ENCODE data around the gene RBM6.
"Not testable (repeated sequence)": the region's sequence is repeated elsewhere in the genome, so short reads cannot be mapped to it uniquely, and the experiment has no call there.

RBM6 gene

DNA sequence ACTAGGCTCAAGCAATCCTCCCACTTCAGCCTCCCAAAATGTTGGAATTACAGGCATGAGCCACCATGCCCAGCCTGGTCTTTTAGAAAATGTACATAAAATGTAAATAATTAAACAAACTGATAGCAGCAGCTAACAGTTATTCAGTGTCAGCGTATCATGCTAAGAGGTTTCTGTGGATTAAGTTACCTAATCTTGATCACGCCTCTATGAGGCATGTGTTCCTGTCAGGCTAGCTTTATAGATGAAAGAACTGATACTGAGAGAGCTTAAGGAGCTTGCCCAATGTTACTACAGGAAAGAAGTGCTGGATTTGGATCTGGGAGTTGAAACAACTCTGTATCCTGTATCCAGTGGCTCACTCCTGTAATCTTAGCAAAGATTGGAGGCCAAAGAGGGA, 25.0 kb upstream of the RBM6 start:
- DNase-seq = no peak

DNA sequence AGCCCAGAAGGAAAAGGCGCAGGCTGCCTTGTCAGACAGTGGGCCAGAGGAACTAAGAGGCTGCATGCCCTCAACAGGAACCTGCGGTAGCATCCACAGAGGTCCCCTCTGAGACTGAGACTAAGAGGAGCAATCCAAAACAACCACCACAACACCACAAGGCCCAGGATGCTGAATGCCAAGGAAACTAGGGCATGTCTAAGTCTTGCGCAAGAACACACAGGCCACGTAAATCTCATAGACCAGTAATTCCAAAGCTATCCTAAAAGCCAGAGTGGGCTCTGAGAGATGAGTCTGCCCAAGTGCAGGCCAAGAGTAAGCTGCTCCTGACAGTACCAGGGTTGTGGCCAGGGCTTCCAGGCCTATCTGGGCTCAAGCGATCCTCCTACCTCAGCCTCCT, 23.3 kb upstream of the RBM6 start:
- no peak for DNase-seq

- DNase-seq = not testable (repeated sequence)
Observed at GRCh38 chr3:49917806-49918590, 22.0 kb upstream of the RBM6 start.

DNA sequence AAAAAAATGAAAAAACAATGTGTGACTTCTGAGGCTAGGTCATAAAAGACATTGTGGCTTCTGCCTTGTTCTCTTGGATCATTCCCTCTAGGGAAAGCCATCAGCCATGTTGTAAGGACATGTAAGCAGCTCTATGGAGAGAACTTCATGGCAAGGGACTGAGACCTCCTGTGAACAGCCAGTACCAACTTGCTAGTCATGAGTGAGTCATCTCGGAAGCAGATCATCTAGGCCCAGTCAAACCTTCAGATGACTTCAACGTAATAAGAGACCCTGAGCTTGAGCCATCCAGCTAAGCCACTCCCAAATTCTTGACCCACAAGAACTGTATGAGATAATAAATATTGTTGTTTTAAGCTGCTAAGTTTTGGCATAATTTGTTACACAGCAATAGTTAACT, 15.3 kb upstream of the RBM6 start:
- no peak for DNase-seq

GRCh38 chr3:49925485-49925884, 14.5 kb upstream of the RBM6 start:
- DNase-seq = no peak

- no peak for DNase-seq
Observed at GRCh38 chr3:49926117-49926728, 13.7 kb upstream of the RBM6 start.

- DNase-seq = no peak
Observed at GRCh38 chr3:49927798-49928197, 12.2 kb upstream of the RBM6 start.

DNA sequence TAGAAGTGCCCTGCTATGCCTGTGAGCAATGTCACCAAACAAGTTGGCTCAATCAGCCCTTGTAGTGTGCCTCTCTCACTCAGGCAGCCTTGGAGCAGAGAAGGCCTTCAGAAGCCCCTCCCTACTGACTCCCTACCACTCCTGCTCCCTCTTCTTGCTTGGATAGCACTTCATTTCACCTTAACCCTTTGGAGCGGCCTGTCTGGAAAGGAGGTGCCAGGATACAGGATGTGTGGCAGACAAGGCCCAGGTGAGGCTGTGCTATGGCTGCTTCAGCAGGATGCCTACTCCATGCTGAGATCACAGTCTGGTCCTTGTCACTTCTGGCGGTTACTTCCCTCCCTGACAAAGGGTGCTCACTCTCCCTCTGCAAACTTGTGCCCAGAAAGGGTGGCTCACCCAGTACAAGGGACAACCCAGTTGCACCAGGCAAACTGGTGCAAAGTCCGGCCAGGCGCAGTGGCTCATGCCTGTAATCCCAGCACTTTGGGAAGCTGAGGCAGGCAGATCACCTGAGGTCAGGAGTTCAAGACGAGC, 11.4 kb upstream of the RBM6 start:
- DNase-seq = no peak

DNA sequence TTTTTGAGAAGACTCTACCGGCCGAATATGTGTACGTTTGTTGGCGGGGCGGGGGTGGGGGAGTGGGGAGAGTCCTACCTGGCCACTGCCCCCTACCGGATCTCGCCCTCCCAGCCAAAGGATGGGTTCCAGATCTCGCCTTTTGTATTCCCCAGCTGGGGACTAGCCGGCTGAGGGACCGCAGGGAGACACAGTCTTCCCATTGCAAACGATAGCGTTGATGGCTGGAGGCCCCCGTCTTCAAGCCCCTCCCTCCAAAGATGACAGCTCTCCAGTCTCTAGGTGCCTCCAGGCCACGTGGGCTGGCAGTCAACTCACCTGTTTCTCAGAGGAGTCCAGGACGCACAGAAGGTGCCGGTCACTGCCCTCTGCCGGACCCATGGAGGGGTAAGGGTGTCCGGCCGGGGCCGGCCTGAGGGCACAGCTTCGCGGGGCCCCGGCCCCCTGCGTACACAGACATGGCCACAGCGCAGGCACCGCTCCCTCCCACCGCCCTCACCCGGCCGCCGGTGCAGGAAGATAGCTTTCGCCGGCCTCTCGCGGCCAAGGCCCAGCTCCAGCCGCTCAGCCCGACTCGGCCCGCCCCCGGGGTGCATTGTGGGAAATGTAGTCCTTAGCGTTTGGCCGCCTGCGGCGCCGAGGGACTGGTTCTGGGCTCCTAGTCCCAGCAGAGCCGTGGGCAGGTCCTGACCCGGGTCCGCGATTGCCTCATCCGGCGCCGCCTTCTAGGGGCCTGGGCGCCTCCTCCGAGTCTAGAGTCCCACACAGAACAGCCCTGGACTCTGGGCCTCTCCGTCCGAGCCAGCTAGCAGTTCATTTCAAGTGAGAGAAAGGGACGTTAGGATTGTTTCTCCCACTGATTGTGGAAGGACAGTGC, 10.4 kb upstream of the RBM6 start, which contains the start of gene MON1A:
TSS of gene MON1A (minus strand) at position 521 of the 877 bp plus-strand sequence. CDS start 16,465 bp downstream, outside the sequence.
- DNase-seq = peak; percentile 86

GRCh38 chr3:49930168-49930690, 9.7 kb upstream of the RBM6 start:
- no peak for DNase-seq

DNA sequence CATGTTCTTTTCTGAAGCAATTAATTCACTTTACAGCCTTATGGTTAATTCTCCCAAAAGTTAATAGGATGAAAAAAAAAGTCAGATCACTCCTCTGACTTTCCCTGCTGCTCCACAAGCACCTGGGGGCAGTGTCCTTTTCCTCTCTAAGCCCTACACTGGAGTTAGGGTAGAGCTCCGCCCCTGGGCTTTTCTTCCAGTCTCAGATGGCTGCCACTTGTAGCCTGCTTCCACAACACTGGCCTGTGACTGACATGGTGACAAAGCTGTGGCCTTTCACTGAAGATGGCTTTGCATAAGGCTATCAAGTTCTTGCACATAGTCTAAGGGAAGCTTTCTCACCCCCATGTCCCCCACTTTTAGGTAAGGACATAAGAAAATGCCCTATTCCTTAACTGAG, 9.0 kb upstream of the RBM6 start:
- DNase-seq = no peak

DNA sequence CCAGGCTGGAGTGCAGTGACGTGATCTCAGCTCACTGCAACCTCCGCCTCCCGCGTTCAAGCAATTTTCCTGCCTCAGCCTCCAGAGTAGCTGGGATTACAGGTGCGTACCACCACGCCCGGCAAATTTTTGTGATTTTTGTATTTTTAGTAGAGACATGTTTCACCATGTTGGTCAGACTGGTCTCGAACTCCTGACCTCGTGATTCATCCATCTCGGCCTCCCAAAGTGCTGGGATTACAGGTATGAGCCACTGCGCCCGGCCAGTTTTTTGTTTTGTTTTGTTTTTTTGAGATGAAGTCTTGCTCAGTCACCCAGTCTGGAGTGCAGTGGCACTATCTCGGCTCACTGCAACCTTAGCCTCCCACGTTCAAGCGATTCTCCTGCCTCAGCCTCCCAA, 7.7 kb upstream of the RBM6 start:
- not testable (repeated sequence) for DNase-seq

- DNase-seq = no peak
Observed at GRCh38 chr3:49937090-49937489, 2.9 kb upstream of the RBM6 start.

DNA sequence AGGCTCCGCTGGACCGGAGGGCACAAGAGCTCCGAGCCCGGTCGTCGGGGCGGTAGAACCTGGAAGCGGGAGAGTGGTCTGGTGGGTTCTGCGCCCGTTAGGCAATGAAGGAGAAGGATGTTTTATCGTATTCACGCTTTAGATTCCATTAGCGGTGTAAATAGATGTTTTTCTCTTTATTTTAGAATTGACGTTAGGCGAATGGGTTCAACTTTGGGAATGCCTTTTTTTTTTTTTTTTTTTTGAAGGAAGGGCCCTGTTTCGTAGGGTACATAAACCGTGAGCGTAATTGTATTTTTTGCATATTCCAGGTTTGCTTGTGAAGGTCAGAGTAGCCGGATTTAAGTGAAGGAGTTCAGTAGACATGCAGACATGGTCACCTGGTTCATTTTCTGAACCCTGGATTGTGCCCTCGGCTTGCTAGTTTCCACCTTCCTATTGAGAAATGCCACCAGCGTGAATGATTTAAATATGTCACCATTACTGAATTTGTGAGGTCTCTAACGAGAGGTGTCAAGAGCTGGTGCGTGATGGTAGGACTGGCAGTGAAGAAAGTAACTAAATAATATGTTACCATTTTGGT, 808 bp downstream of the RBM6 start:
- no peak for DNase-seq

DNA sequence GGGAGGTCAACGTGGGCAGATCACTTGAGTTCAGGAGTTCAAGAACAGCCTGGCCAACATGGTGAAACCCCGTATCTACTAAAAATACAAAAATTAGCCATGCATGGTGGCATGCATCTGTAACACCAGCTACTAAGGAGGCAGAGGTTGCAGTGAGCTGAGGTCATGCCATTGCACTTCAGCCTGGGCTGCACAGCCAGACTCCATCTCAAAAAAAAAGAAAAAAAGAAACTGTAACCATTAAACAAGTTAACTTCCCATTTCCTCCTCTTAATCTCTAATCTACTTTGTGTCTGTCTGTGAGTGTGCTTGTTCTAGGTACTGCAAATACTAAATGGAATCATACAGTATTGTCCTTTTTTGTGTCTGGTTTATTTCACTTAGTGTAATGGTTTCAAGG, 2.7 kb downstream of the RBM6 start:
- DNase-seq = no peak

GRCh38 chr3:49952924-49953323, 13.0 kb downstream of the RBM6 start:
- no peak for DNase-seq

DNA sequence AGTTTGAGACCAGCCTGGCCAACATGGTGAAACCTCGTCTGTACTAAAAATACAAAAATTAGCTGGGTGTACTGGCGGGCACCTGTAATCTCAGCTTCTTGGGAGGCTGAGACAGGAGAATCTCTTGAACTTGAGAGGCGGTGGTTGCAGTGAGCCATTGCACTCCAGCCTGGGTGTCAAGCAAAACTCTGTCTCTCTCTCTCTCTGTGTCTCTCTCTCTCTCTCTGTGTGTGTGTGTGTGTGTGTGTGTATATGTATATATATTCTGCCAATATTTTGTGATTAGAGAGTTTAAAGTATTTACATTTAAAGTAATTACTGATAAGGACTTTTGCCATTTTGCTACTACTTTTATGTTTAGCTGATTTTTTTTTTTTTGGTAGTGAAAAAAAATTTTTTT, 15.7 kb downstream of the RBM6 start:
- DNase-seq = no peak

DNA sequence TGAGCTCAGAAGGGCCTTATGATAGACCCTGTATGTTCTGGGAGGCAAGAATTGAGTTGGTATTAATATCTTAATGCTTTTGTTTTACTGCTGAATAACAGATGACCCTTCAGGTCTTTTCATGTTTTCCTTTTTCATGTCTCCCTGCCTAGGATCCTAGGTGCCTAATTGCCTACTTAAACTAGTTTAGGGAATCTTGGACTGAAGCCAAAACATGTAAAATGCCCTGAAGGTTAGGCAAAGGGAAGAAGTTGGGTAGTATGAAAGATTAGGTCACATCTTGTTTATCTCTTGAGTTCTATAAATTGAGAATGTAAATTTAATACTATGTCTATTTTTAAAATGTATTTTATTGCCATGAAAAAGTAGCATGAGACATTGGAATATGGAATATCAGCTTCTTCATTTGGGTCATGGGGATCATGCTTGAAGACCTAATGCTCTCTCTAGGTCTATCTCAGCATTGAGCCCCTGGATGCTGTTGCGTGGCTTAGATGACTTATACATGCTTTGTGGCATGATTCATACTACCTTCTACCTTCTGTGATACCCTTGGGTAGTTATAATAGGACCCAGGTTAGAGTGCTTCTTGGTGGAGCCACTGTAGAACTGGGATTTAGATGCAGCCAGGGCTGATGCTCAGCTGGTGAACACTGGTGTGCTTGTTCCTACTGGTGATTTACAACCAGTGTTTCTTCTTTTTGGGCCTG, 26.4 kb downstream of the RBM6 start:
- no peak for DNase-seq

GRCh38 chr3:49967291-49967690, 27.3 kb downstream of the RBM6 start:
- DNase-seq = no peak

- DNase-seq = no peak
Observed at GRCh38 chr3:49968346-49968745, 28.4 kb downstream of the RBM6 start.

- DNase-seq = no peak
Observed at GRCh38 chr3:49972656-49973055, 32.7 kb downstream of the RBM6 start.

DNA sequence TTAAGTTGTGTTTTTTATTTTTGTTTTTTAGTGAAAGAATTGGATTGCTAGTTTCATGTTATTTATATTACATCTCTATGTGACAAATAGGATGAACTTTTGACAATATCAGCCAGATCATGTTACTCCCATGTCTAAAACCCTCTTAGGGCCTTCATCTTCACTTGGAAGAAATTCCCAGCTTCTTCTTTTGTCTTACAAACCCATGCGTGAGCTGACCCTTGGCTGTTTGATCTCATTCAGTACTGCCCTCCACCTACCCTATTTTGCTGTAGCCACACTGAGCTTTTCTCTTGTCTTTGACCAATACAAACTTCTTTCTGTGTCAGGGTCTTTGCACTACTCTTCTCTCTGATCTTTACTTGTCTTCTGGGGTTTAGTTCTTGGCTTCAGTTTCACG, 37.0 kb downstream of the RBM6 start:
- no peak for DNase-seq
